LoVo (cell line): ENCODE results near the gene NEIL3.

Experiments used
- DNase-seq: peaks from one replicate; pipeline ENCODE4 v3.0.0-alpha.2; 2016; ENCODE audit warnings: low spot score

The NEIL3 gene, protein sequence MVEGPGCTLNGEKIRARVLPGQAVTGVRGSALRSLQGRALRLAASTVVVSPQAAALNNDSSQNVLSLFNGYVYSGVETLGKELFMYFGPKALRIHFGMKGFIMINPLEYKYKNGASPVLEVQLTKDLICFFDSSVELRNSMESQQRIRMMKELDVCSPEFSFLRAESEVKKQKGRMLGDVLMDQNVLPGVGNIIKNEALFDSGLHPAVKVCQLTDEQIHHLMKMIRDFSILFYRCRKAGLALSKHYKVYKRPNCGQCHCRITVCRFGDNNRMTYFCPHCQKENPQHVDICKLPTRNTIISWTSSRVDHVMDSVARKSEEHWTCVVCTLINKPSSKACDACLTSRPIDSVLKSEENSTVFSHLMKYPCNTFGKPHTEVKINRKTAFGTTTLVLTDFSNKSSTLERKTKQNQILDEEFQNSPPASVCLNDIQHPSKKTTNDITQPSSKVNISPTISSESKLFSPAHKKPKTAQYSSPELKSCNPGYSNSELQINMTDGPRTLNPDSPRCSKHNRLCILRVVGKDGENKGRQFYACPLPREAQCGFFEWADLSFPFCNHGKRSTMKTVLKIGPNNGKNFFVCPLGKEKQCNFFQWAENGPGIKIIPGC

DNA sequence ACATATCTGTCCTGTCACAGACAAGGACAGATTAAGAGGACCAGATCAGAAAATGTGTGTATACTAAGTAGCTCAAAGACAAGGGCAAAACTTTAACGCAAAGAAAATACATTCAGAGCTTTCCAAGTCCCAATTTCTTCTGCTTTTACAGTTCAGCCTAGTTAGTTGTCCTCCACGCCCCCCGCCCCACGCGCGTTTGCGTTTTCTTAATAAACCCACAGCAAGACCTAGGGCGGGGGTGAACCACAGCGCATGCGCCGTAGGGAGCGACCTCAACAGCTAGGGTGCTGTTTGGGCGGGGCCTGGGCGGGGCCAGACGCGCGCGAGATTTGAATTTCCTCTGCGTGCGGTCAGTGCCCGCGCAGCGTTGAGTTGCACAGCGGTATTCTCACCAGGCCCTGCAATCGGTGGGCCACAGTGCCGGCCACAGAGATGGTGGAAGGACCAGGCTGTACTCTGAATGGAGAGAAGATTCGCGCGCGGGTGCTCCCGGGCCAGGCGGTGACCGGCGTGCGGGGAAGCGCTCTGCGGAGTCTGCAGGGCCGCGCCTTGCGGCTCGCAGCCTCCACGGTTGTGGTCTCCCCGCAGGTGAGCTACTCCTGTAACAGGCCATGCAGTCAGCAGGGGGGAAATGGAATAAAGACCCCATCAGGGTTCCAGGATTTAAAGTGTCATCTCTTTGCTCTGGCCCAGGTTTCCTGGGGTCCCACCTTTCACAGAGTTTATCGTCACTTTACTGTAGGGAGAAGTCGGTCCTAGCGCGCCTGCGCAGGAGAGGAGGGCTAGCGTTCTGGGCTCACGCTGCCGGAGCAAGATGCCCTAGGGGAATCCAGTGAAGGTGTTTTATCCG lies at the start of gene NEIL3:
NEIL3 (plus strand) TSS at position 353 of the 850 bp plus-strand sequence; CDS start at position 433, 80 bp downstream.
- DNase-seq = peak; percentile 94

- DNase-seq = no peak
These were observed 45.9 kb upstream of the NEIL3 start for GRCh38 chr4:177263818-177264217.

- DNase-seq = no peak
These were observed 44.8 kb upstream of the NEIL3 start for GRCh38 chr4:177264788-177265422.

- peak; percentile 11 for DNase-seq
These were observed 43.9 kb upstream of the NEIL3 start for GRCh38 chr4:177265729-177266128.

- no peak for DNase-seq
These were observed 43.2 kb upstream of the NEIL3 start for GRCh38 chr4:177266506-177266905.

DNA sequence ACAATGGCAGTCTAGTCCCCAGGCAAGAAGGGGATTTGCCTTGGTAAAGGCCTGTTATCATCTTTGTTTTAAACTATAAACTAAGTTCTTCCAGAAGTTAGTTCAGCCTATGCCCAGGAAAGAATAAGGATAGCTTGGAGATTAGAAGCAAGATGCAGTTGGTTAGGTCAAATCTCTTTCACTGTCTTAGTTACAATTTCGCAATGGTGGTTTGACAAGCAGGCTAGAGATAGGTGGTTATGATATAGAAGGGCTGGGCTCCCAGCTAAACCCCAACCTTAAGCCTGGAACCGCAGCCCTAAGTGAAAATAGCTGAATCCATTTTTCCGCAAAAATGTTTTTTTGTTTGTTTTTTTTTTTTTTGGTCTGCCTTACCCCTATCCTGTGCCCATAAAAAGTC lies 41.8 kb upstream of the NEIL3 start:
- no peak for DNase-seq

- DNase-seq = no peak
These were observed 38.6 kb upstream of the NEIL3 start for GRCh38 chr4:177271091-177271490.

- DNase-seq = no peak
These were observed 37.5 kb upstream of the NEIL3 start for GRCh38 chr4:177271915-177272766.

- DNase-seq = no peak
These were observed 33.7 kb upstream of the NEIL3 start for GRCh38 chr4:177275999-177276398.

GRCh38 chr4:177281351-177281909 lies 28.2 kb upstream of the NEIL3 start:
- DNase-seq = no peak

- DNase-seq = no peak
These were observed 27.3 kb upstream of the NEIL3 start for GRCh38 chr4:177282284-177282835.

GRCh38 chr4:177283167-177283566 lies 26.5 kb upstream of the NEIL3 start:
- no peak for DNase-seq

- DNase-seq = no peak
These were observed 23.7 kb upstream of the NEIL3 start for GRCh38 chr4:177285953-177286352.

DNA sequence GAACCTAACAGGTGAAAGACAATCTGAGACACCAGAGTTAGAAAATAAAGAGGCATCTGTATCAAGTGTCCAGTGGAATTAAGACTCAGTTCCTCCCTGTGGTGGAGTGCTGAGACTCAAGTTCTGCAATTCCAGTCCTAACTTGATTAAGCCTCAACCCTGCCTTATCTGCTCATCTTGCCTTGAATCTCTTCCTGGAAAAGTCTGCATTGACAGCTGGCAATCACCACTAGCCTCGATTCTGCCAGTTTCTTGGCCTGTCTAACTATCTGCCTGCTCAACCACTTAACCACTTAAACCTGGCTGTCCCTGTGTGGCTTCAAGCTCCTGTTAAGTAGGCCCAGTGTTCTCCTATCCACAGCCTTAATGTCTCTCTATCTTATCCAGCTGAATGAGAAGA lies 22.4 kb upstream of the NEIL3 start:
- DNase-seq = no peak

GRCh38 chr4:177288335-177288734 lies 21.3 kb upstream of the NEIL3 start:
- DNase-seq = no peak

GRCh38 chr4:177290780-177291179 lies 18.9 kb upstream of the NEIL3 start:
- DNase-seq = no peak

DNA sequence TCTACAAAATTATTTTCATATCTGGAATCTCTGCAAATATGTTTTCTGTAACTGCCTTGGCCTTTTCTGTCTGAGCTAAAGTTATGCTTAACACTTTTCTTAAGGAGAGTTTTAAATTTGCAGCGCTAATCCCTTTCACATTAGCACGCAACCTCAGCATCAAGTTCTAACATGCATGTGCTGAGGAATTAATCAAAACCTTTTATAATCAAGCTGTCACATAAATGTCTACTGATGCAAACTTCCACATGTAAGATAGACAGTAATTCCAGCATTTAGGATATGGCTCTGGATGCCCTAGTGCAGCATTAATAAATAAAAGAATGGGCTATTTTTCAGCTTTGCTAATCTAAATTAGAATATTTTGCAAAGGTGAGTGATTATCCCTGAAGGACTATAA lies 17.5 kb upstream of the NEIL3 start:
- DNase-seq = no peak

DNA sequence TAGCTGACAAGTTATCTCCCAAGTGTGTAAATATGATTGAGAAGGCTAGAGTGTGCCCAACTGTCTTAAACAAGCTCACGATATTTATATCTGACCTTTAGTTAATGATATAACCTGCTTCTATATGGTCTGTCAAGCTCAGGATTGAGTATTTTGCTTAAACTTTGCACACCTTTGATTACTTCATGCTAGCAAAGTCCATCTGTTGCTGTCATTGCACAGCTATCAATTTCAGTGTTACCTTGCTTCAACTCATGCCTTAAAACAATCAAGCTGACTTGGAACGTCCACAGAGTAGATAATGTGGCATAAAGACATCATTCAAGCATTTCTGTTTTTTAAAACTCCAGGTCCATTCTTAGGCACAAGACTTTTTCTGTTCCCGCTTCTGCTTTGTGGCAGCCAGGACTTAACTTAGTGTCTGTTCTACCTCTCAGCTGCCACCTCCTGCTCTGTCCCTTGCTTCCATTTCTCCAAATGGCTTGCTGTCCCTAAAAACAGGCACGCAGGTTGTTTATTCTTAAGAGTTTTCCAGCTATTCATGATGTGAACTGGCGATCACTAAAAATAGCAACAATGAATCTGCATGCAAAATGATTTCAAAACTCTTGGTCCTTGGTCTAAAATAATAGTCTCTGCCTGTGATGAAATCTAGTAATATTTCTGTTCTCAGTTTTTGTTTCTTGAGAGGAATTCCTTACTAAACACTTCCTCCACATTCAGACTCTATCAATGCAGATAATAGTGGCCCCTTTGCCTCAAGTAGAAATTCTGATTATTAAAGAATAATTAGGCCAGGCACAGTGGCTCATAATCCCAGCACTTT lies 16.3 kb upstream of the NEIL3 start:
- DNase-seq = no peak

- DNase-seq = no peak
These were observed 11.8 kb upstream of the NEIL3 start for GRCh38 chr4:177297785-177298391.
